Activated naive CD8-positive, alpha-beta T cell (primary cell): ENCODE measurements around the gene NRIP2.
A peak's percentile ranks its signal among the peaks of the same experiment; 100 is the strongest.

ENCODE experiments used
- H3K27ac Mint-ChIP-seq: one replicate; pipeline ENCODE4 v1.8.0; 2021; ENCODE audit warnings: mixed read lengths
- H3K27me3 Mint-ChIP-seq: one replicate; pipeline ENCODE4 v1.8.0; 2021; ENCODE audit warnings: mixed read lengths
- H3K36me3 Mint-ChIP-seq: one replicate; pipeline ENCODE4 v1.8.0; 2021; ENCODE audit warnings: mixed read lengths
- H3K4me1 Mint-ChIP-seq: one replicate; pipeline ENCODE4 v1.8.0; 2021; ENCODE audit warnings: low read depth, mixed read lengths
- H3K4me3 Mint-ChIP-seq: one replicate; pipeline ENCODE4 v1.8.0; 2021; ENCODE audit warnings: mild to moderate bottlenecking, mixed read lengths
- H3K9me3 Mint-ChIP-seq: one replicate; pipeline ENCODE4 v1.8.0; 2021; ENCODE audit warnings: low read depth, mixed read lengths

NRIP2 gene

DNA sequence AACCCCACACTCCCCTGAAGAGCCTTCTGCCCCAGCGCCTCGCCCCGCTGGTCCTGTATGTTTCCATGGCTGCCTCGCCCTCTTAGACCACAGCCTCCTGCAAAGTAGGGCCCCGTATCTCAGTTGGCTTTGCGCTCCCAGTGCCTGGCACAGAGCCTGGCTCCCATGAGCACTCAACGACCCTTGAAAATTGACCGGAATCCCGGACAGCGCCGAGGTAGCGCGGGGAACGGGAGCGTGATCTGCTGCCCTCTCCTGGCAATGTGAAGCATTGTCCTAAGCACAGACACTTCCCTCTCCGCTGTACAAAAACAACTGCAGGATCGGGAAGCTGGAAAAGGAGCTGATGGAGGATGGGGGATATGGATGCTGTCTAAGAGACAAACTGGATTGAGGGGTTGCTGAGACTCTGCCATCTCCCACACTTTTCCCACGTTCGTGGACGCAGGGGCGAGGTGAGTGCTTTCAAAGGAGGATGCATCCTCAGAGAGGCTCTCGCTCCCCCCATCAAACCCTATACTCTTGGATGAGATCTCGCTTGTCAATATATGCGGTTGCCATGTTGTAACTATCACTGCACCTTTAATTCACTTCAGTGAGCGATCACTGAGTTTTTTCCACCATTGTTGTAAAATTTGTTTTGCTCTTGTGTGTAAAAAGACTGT, 50.8 kb downstream of the NRIP2 start:
- no peaks in the 10 kb centered on the region for H3K36me3 Mint-ChIP-seq
- peak overlapping the region; percentile 82 for H3K4me3 Mint-ChIP-seq
- H3K4me1 Mint-ChIP-seq = peaks cover 11% of the 10 kb centered on the region
- H3K9me3 Mint-ChIP-seq = no peaks in the 10 kb centered on the region
- H3K27me3 Mint-ChIP-seq = peaks cover 11% of the 10 kb centered on the region
- no peak overlapping the region for H3K27ac Mint-ChIP-seq

DNA sequence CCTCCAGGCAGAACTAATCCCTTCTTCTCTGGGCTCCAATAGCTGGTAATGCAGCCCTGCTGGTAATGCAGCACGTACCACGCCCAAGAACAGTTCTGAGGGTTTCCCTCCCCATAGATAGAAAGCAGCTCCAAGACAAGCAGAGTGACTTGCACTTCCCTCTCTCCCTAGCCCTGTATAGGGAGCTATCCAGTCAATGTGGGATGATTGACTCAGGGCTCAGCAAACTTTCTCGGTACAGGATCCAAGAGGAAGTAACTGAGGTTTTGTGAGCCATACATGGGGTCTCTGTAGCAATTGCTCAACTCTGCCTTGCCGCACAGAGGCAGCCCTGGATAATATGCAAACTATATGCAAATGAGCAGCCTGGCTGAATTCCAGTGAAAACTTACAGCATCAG, 55.6 kb downstream of the NRIP2 start:
- peaks cover 8% of the 10 kb centered on the region for H3K4me1 Mint-ChIP-seq
- H3K36me3 Mint-ChIP-seq = no peaks in the 10 kb centered on the region

DNA sequence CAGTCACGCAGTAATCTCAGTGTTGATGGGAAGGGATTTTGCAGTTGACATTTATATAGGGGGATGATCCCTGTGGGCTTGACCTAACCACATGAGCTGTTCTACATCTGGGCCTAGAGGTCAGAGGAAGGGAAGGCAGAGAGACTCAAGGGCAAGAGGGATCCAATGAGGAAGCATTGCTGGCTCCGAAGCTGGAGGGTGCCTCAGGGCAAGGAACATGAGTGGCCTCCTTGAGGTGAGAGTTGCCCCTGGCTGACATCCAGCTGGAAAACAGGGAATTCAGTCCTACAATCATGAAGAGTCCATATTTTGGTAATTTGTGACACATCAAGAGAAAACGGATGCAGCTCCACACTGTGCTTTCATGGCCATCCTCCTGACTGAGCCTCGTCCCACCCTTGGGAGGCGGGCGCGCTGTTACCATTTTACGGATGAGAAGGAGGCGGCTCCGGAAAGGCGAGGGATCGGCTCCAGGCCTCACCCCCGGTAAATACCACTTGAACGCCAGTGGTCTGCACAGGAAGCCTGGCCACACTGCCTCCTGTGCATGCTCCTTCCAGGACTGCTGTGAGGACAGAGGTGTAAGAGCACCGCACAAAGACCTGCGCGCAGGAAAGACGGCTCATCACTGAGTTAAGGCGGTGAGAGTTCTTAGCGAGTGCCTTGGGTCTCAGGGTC, 58.6 kb downstream of the NRIP2 start:
- Mint-ChIP-seq H3K27ac (no peak overlapping the region), H3K36me3 (no peaks in the 10 kb centered on the region), H3K9me3 (no peaks in the 10 kb centered on the region), H3K4me1 (no peaks in the 10 kb centered on the region), H3K4me3 (no peak overlapping the region), H3K27me3 (no peaks in the 10 kb centered on the region)

More for the DNA sequence above, 55.6 kb downstream of the NRIP2 start:
- no peak overlapping the region for H3K4me3 Mint-ChIP-seq
- H3K27me3 Mint-ChIP-seq = peaks cover 9% of the 10 kb centered on the region
- no peaks in the 10 kb centered on the region for H3K9me3 Mint-ChIP-seq
- no peak overlapping the region for H3K27ac Mint-ChIP-seq

DNA sequence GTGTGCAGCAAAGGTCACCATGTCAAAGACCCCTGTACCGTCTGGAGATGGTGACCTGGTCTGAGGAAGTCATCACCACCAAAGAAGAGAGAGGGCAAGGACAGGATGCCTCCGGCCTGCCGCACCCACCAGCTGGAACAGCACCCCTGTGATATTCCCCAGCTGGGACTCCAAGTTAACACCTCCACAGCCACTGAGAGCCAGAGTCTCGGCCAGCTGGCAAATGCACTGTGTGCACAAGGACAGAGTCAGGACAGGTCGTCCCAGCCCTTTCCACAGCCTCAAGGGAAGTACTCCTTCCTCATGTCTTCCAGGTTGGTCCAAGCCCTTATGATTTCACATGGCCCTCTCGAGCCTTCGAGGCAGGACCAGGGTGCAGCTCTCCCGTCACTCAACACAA, 59.4 kb downstream of the NRIP2 start:
- no peaks in the 10 kb centered on the region for H3K9me3 Mint-ChIP-seq
- no peak overlapping the region for H3K27ac Mint-ChIP-seq
- no peak overlapping the region for H3K4me3 Mint-ChIP-seq
- H3K36me3 Mint-ChIP-seq = peaks cover 3% of the 10 kb centered on the region
- H3K4me1 Mint-ChIP-seq = no peaks in the 10 kb centered on the region
- no peaks in the 10 kb centered on the region for H3K27me3 Mint-ChIP-seq
